Glutamatergic neuron (in vitro differentiated cells): ENCODE results near the gene CCL13. TPM values are rescaled to one million over a fixed set of nuclear protein-coding genes. Genes with fewer than 3 reads are reported as not detected.

Experiments used
- DNase-seq: peaks from one replicate; pipeline ENCODE4 v3.0.0; 2022
- H3K27ac Mint-ChIP-seq: one replicate; pipeline ENCODE4 v1.8.0; 2020; ENCODE audit warnings: mild to moderate bottlenecking, mixed read lengths, inconsistent platforms; ENCODE audit not compliant: unreplicated experiment
- H3K27me3 Mint-ChIP-seq: one replicate; pipeline ENCODE4 v1.8.0; 2020; ENCODE audit warnings: mild to moderate bottlenecking, moderate library complexity, mixed read lengths, inconsistent platforms; ENCODE audit not compliant: unreplicated experiment
- H3K36me3 Mint-ChIP-seq: one replicate; pipeline ENCODE4 v1.8.0; 2020; ENCODE audit warnings: mild to moderate bottlenecking, mixed read lengths, inconsistent platforms; ENCODE audit not compliant: unreplicated experiment
- H3K4me1 Mint-ChIP-seq: one replicate; pipeline ENCODE4 v1.8.0; 2020; ENCODE audit warnings: mild to moderate bottlenecking, low read depth, mixed read lengths, inconsistent platforms; ENCODE audit not compliant: unreplicated experiment
- H3K4me3 Mint-ChIP-seq: one replicate; pipeline ENCODE4 v1.8.0; 2020; ENCODE audit warnings: mild to moderate bottlenecking, mixed read lengths, inconsistent platforms; ENCODE audit not compliant: unreplicated experiment
- H3K9me3 Mint-ChIP-seq: one replicate; pipeline ENCODE4 v1.8.0; 2020; ENCODE audit warnings: mild to moderate bottlenecking, moderate library complexity, mixed read lengths, inconsistent platforms; ENCODE audit not compliant: unreplicated experiment
- total RNA-seq: library from RNA; stranded (reverse); fragmentation: NEBNext Ultra II Directional; extraction: Animal tissue kit (Norgen Biotek cat#: 25700); gene quantifications from one replicate; pipeline ENCODE4 v1.2.1, GENCODE V29; 2021; ENCODE audit not compliant: unreplicated experiment
- TF ChIP-seq, protein P1 (sequence below): fragments of 200-600 bp; sonication (generic); IDR thresholded peaks from one replicate; pipeline ENCODE4 v1.5.0; 2021; ENCODE audit not compliant: partially characterized antibody, unreplicated experiment

Gene CCL13
- total RNA-seq, 1 donor from 2014 or later, result not detected

- no peak for DNase-seq
- Mint-ChIP-seq H3K4me3 (no peak overlapping the region), H3K27ac (no peak overlapping the region), H3K36me3 (no peaks in the 10 kb centered on the region), H3K27me3 (peaks cover 3% of the 10 kb centered on the region), H3K4me1 (peaks cover 1% of the 10 kb centered on the region), H3K9me3 (peaks cover 3% of the 10 kb centered on the region)
- TF ChIP-seq, protein P1, sequence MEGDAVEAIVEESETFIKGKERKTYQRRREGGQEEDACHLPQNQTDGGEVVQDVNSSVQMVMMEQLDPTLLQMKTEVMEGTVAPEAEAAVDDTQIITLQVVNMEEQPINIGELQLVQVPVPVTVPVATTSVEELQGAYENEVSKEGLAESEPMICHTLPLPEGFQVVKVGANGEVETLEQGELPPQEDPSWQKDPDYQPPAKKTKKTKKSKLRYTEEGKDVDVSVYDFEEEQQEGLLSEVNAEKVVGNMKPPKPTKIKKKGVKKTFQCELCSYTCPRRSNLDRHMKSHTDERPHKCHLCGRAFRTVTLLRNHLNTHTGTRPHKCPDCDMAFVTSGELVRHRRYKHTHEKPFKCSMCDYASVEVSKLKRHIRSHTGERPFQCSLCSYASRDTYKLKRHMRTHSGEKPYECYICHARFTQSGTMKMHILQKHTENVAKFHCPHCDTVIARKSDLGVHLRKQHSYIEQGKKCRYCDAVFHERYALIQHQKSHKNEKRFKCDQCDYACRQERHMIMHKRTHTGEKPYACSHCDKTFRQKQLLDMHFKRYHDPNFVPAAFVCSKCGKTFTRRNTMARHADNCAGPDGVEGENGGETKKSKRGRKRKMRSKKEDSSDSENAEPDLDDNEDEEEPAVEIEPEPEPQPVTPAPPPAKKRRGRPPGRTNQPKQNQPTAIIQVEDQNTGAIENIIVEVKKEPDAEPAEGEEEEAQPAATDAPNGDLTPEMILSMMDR, result no peak
These were observed 18.2 kb downstream of the CCL13 start for GRCh38 chr17:34374457-34374856.

DNA sequence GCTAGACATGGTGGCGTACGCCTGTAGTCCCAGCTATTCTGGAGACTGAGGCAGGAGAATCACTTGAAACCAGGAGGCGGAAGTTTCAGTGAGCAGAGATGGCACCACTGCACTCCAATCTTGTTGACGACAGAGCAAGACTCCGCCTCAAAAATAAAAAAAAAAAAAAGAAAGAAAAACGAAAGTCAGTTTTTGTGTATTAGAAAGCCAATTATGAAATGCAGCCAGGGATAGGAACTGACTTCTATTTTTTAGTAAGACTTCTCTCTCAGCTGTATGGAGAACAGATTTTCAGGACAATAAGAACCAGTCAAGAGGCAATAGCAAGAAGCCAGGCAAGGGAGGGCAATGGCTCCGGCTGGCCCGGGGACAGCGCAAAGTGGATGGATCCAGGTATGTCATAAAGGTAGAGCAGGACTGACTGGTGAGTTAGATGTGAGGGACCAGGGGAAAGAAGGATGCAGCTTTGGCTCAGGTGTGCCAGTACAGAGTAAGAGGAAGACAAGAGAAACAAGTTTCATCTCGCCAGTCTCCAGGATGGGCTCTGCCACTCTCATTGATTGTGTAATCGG lies 19.2 kb downstream of the CCL13 start:
- TF ChIP-seq, protein P1, result no peak
- peaks cover 3% of the 10 kb centered on the region for H3K27me3 Mint-ChIP-seq
- H3K9me3 Mint-ChIP-seq, result peaks cover 3% of the 10 kb centered on the region
- peaks cover 1% of the 10 kb centered on the region for H3K4me1 Mint-ChIP-seq
- DNase-seq, result no peak
- H3K4me3 Mint-ChIP-seq, result no peak overlapping the region
- H3K36me3 Mint-ChIP-seq, result no peaks in the 10 kb centered on the region
- H3K27ac Mint-ChIP-seq, result no peak overlapping the region

GRCh38 chr17:34377078-34377823 lies 21.0 kb downstream of the CCL13 start:
- Mint-ChIP-seq H3K4me3 (no peak overlapping the region), H3K27me3 (peaks cover 3% of the 10 kb centered on the region), H3K36me3 (no peaks in the 10 kb centered on the region), H3K4me1 (no peaks in the 10 kb centered on the region), H3K27ac (no peak overlapping the region), H3K9me3 (peaks cover 3% of the 10 kb centered on the region)
- DNase-seq, result no peak
- TF ChIP-seq, protein P1, result no peak

DNA sequence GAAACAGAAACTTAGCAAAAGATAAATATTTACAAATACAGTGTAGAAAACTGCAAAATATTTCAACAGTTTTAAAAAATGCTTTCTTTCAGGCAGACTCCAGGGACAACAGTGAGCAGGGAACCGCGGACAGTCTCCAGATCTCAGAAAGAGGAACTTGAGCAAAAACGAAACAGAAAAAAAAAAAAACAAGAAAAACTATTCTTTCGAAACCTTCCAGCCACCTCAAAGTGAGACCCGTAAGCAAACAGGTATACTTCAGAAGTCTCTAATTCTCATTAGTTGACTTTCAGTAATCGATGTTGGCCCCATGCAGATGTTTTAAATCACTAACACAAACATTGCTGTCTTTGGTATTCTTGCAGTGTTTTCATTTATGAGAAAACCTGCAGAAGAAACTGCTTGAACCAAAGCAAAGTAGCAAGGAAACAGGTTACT lies 22.4 kb downstream of the CCL13 start:
- Mint-ChIP-seq H3K27me3 (no peaks in the 10 kb centered on the region), H3K4me1 (peaks cover 3% of the 10 kb centered on the region), H3K4me3 (no peak overlapping the region), H3K9me3 (peaks cover 1% of the 10 kb centered on the region), H3K36me3 (no peaks in the 10 kb centered on the region), H3K27ac (no peak overlapping the region)
- no peak for DNase-seq
- TF ChIP-seq, protein P1, result no peak

DNA sequence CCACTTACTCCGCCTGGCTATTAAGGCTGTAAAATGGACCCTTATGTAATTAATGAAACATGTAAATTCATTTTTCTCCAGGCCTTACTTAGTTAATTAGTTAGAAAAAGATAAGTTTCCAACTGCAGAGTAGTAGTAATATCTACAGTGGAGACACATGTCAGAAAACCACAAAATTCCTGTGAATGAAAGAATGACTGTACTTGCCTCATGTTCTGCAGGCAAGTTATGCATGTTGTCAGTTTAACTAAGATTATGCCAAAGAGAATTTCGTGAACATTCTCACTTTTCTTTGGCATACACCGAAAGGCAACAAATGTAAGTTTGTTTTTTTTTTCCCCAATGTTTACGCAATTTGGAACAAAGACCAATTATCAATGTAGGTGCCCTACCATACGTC lies 23.6 kb downstream of the CCL13 start:
- Mint-ChIP-seq H3K27ac (no peak overlapping the region), H3K4me3 (no peak overlapping the region), H3K4me1 (peaks cover 3% of the 10 kb centered on the region), H3K9me3 (peaks cover 1% of the 10 kb centered on the region), H3K36me3 (no peaks in the 10 kb centered on the region), H3K27me3 (no peaks in the 10 kb centered on the region)
- TF ChIP-seq, protein P1, result no peak
- no peak for DNase-seq
